H1 (cell line): Measurements from ENCODE around the gene EPHA4. TPM values are rescaled to one million over a fixed set of nuclear protein-coding genes. Genes with fewer than 3 reads are reported as not detected.

Experiments used
- CTCF ChIA-PET: fragments of 300-600 bp; sonication (Branson Sonifier 250); formaldehyde crosslinking; loops from one replicate; lab custom pipeline; 2021; ENCODE audit not compliant: partially characterized antibody; lab: Charles Lee
- POLR2A ChIA-PET: fragments of 300-600 bp; sonication (Branson Sonifier 250); formaldehyde crosslinking; loops from one replicate; lab custom pipeline; 2021; ENCODE audit warnings: inconsistent platforms; ENCODE audit not compliant: partially characterized antibody; lab: Charles Lee
- DNase-seq, 2 experiments: peaks; one replicate each; pipeline versions ENCODE4 v3.0.0 to v3.0.0-alpha.2; 2010 to 2022; ENCODE audit warnings: low spot score in 2 of 2, low read depth in 1 of 2, mixed read lengths in 1 of 2
- FAIRE-seq: peaks from 2 replicates; lab custom pipeline; 2011; peaks lifted over from hg19 to GRCh38; lab: Jason Lieb, UNC
- H2AFZ ChIP-seq: 2 replicates; pipeline ENCODE4 v1.8.1; 2012; ENCODE audit warnings: low read length, inconsistent platforms
- H2AK5ac ChIP-seq: 2 replicates; pipeline ENCODE4 v1.6.1; 2013; ENCODE audit warnings: low read depth, low read length
- H2BK120ac ChIP-seq: replicated peaks from 2 replicates; pipeline ENCODE3; 2013; ENCODE audit warnings: low read depth, low read length, inconsistent platforms
- H2BK12ac ChIP-seq: 2 replicates; pipeline ENCODE4 v1.6.1; 2013; ENCODE audit warnings: low read depth, low read length
- H2BK15ac ChIP-seq: 2 replicates; pipeline ENCODE4 v1.6.1; 2013; ENCODE audit warnings: low read length
- H2BK20ac ChIP-seq: 2 replicates; pipeline ENCODE4 v1.6.1; 2013; ENCODE audit warnings: low read length
- H2BK5ac ChIP-seq: 2 replicates; pipeline ENCODE4 v1.6.1; 2013; ENCODE audit warnings: low read depth, low read length
- H3K14ac ChIP-seq: 2 replicates; pipeline ENCODE4 v1.6.1; 2013; ENCODE audit warnings: inconsistent platforms; ENCODE audit not compliant: insufficient read length
- H3K18ac ChIP-seq: 2 replicates; pipeline ENCODE4 v1.6.1; 2013; ENCODE audit warnings: low read length; ENCODE audit errors: extremely low read depth
- H3K23ac ChIP-seq: 2 replicates; pipeline ENCODE4 v1.6.1; 2013; ENCODE audit warnings: inconsistent platforms; ENCODE audit not compliant: insufficient read length
- H3K23me2 ChIP-seq: 2 replicates; pipeline ENCODE4 v1.6.1; 2013; ENCODE audit warnings: low read depth, low read length
- H3K27ac ChIP-seq: 2 replicates; pipeline ENCODE4 v1.6.1; 2011; ENCODE audit warnings: low read depth, low read length, inconsistent platforms
- H3K27me3 ChIP-seq, 4 experiments: replicated peaks in 1 of 4; 1 replicate in 1 of 4; 2 replicates in 3 of 4; pipeline versions ENCODE4 v1.6.1 to v1.8.1; 2011 to 2013; ENCODE audit warnings: low read length in 3 of 4, mild to moderate bottlenecking in 3 of 4, inconsistent platforms in 2 of 4, mixed read lengths in 2 of 4, moderate library complexity in 1 of 4; ENCODE audit not compliant: control insufficient read depth in 3 of 4, insufficient read depth in 3 of 4; ENCODE audit errors: extremely low read depth in 1 of 4
- H3K36me3 ChIP-seq, 4 experiments: 2 replicates each; pipeline versions ENCODE4 v1.6.1 to v1.8.1; 2011 to 2013; ENCODE audit warnings: mild to moderate bottlenecking in 4 of 4, low read length in 3 of 4, moderate library complexity in 2 of 4, control low read depth in 1 of 4, inconsistent platforms in 1 of 4; ENCODE audit not compliant: insufficient read depth in 4 of 4, control insufficient read depth in 2 of 4
- H3K4ac ChIP-seq: replicated peaks from 2 replicates; pipeline ENCODE3; 2013; ENCODE audit warnings: low read length, low read depth, mixed read lengths, inconsistent platforms; ENCODE audit not compliant: insufficient read length
- H3K4me1 ChIP-seq, 4 experiments: replicated peaks in 1 of 4; 1 replicate in 1 of 4; 2 replicates in 3 of 4; pipeline versions ENCODE4 v1.6.1 to v1.8.1; 2011 to 2013; ENCODE audit warnings: low read length in 3 of 4, inconsistent platforms in 2 of 4, mixed read lengths in 1 of 4; ENCODE audit not compliant: insufficient read depth in 4 of 4, control insufficient read depth in 3 of 4
- H3K4me2 ChIP-seq, 2 experiments: 2 replicates each; pipeline versions ENCODE4 v1.6.1 to v1.8.1; 2011 to 2013; ENCODE audit warnings: low read depth in 2 of 2, low read length in 2 of 2, control low read depth in 1 of 2, inconsistent platforms in 1 of 2, mild to moderate bottlenecking in 1 of 2; ENCODE audit not compliant: insufficient read depth in 1 of 2
- H3K4me3 ChIP-seq, 4 experiments: fragments of 200-600, 300-600 bp in 1 of 4; sonication (generic), shearing (Covaris generic), sonication (Bioruptor Twin) in 1 of 4; 2 replicates each; pipeline versions ENCODE4 v1.5.1 to v1.8.1; 2011 to 2016; ENCODE audit warnings: low read length in 4 of 4, low read depth in 3 of 4, control low read depth in 2 of 4, inconsistent platforms in 2 of 4, mild to moderate bottlenecking in 2 of 4, mixed read lengths in 1 of 4, moderate library complexity in 1 of 4; ENCODE audit not compliant: insufficient read depth in 2 of 4; ENCODE audit errors: extremely low read depth in 1 of 4
- H3K56ac ChIP-seq: replicated peaks from 2 replicates; pipeline ENCODE3; 2013; ENCODE audit warnings: low read depth, mild to moderate bottlenecking, mixed read lengths, low read length, inconsistent platforms; ENCODE audit not compliant: insufficient read length
- H3K79me1 ChIP-seq: 2 replicates; pipeline ENCODE4 v1.6.1; 2013; ENCODE audit warnings: low read depth, low read length, control low read depth
- H3K79me2 ChIP-seq, 2 experiments: 2 replicates each; pipeline versions ENCODE4 v1.6.1 to v1.8.1; 2012 to 2013; ENCODE audit warnings: low read length in 2 of 2, mild to moderate bottlenecking in 2 of 2, inconsistent platforms in 1 of 2; ENCODE audit not compliant: insufficient read depth in 2 of 2, control insufficient read depth in 1 of 2
- H3K9ac ChIP-seq, 4 experiments: replicated peaks in 1 of 4; 1 replicate in 1 of 4; 2 replicates in 3 of 4; pipeline versions ENCODE4 v1.6.1 to v1.8.1; 2011 to 2013; ENCODE audit warnings: low read depth in 3 of 4, low read length in 3 of 4, control low read depth in 2 of 4, mild to moderate bottlenecking in 2 of 4, moderate library complexity in 2 of 4, inconsistent platforms in 1 of 4; ENCODE audit errors: extremely low read depth in 1 of 4
- H3K9me3 ChIP-seq, 2 experiments: 2 replicates each; pipeline versions ENCODE4 v1.6.1 to v1.8.1; 2012 to 2013; ENCODE audit warnings: mild to moderate bottlenecking in 2 of 2, moderate library complexity in 2 of 2, control low read depth in 1 of 2, inconsistent platforms in 1 of 2, low read depth in 1 of 2, low read length in 1 of 2, mixed read lengths in 1 of 2; ENCODE audit not compliant: insufficient read depth in 2 of 2
- H4K20me1 ChIP-seq, 2 experiments: replicated peaks in 1 of 2; 2 replicates each; pipeline versions ENCODE3 to v1.8.1; 2011 to 2013; ENCODE audit warnings: inconsistent platforms in 2 of 2, low read length in 2 of 2, mild to moderate bottlenecking in 1 of 2; ENCODE audit not compliant: insufficient read depth in 2 of 2, control insufficient read depth in 1 of 2
- H4K5ac ChIP-seq: 2 replicates; pipeline ENCODE4 v1.6.1; 2013; ENCODE audit warnings: low read length, low read depth, mixed read lengths, inconsistent platforms; ENCODE audit not compliant: insufficient read length
- H4K8ac ChIP-seq: 2 replicates; pipeline ENCODE4 v1.8.0; 2013; ENCODE audit warnings: mild to moderate bottlenecking, moderate library complexity, low read length, inconsistent platforms; ENCODE audit not compliant: insufficient read depth; ENCODE audit errors: extremely low read depth
- H4K91ac ChIP-seq: replicated peaks from 2 replicates; pipeline ENCODE3; 2013; ENCODE audit warnings: low read length, mixed read lengths, inconsistent platforms; ENCODE audit not compliant: insufficient read length
- HDAC2 ChIP-seq, 2 experiments: fragments of 300-600 bp in 1 of 2; sonication (generic) in 1 of 2; IDR thresholded peaks; 2 replicates each; pipeline ENCODE4 v1.6.1; 2011 to 2012; ENCODE audit warnings: low read depth in 2 of 2, low read length in 2 of 2, mild to moderate bottlenecking in 2 of 2, moderate library complexity in 2 of 2, borderline replicate concordance in 1 of 2, inconsistent platforms in 1 of 2
- RAD21 ChIP-seq, 2 experiments: IDR thresholded peaks in 1 of 2; conservative IDR thresholded peaks in 1 of 2; 2 replicates each; pipeline ENCODE4 v1.6.1; 2011; ENCODE audit warnings: low read depth in 2 of 2, low read length in 2 of 2, improper control_type of control experiment in 1 of 2, inconsistent platforms in 1 of 2, mild to moderate bottlenecking in 1 of 2, moderate library complexity in 1 of 2
- WGBS, 2 experiments: shearing (Covaris generic) in 1 of 2; methylation state at CpG; one replicate each; pipeline versions ENCODE4 v1.1.6 to v1.1.7; 2013 to 2015; ENCODE audit warnings: low lambda C conversion rate in 2 of 2, mixed read lengths in 2 of 2, inconsistent platforms in 1 of 2, low coverage in 1 of 2, missing lambda C conversion rate in 1 of 2; ENCODE audit not compliant: insufficient replicate concordance in 2 of 2, insufficient coverage in 1 of 2, insufficient read length in 1 of 2; ENCODE audit errors: extremely low coverage in 1 of 2, missing lambda C conversion rate in 1 of 2; 5-methylcytosine and 5-hydroxymethylcytosine counted together
- polyA plus RNA-seq, 7 experiments: library from polyadenylated mRNA; depleted of rRNA in 3 of 7; stranded (reverse) in 5 of 7; unstranded in 2 of 7; fragments of >200 nt in 5 of 7; fragments of 200-250 nt in 2 of 7; gene quantifications; 1 replicate in 5 of 7; 2 replicates in 1 of 7; 4 replicates in 1 of 7; pipeline versions ENCODE4 v1.2.1 to v1.2.3, GENCODE V29; 2011 to 2013; ENCODE audit warnings: missing spikeins in 2 of 7, mixed read lengths in 2 of 7
- total RNA-seq: library from RNA; stranded (reverse); fragmentation: NEBNext Ultra II Directional; extraction: Animal tissue kit (Norgen Biotek cat#: 25700); gene quantifications from 2 replicates; pipeline ENCODE4 v1.2.1, GENCODE V29; 2021

EPHA4 gene
- total and polyA plus RNA-seq, 2 of the 8 experiments (the other 6 are each of a cell fraction or from before 2014, with no cell fraction given): 4.3 to 5.7 TPM

GRCh38 chr2:221372907-221373306 lies 199.2 kb downstream of the EPHA4 start:
- DNase-seq: no peak
- CTCF ChIA-PET: interaction anchor here (0.5 to 4.6 kb wide), 27 partner anchors 10 to 1813 kb away, joined by 3 to 23 read pairs (median 3); no protein-coding TSS in a partner anchor

More at GRCh38 chr2:221372907-221373306, 199.2 kb downstream of the EPHA4 start:
- peak overlapping the region; percentile 55 for H2BK120ac ChIP-seq
- no peaks in the 10 kb centered on the region for H3K36me3 ChIP-seq
- H3K4ac ChIP-seq: no peak overlapping the region
- no peaks in the 10 kb centered on the region for H4K20me1 ChIP-seq
- H3K79me2 ChIP-seq: no peaks in the 10 kb centered on the region
- 0 out of 2 replicates have a peak overlapping the region, but pooled peaks have one; percentile 5 for H2AFZ ChIP-seq
- 69% methylated on average over 7 of the region's 7 CpGs; no CpG with 5 or more reads in 1 of the 2 experiments for WGBS, 2 experiments
- 0 out of 2 replicates have a peak overlapping the region, but pooled peaks have one; percentile 95 for H2BK15ac ChIP-seq
- H2AK5ac ChIP-seq: no peak overlapping the region; the same call in 1 of the 2 replicates
- FAIRE-seq: no peak
- H3K56ac ChIP-seq: no peak overlapping the region
- no peak overlapping the region for H3K23ac ChIP-seq
- no peak for TF ChIP-seq HDAC2 (IDR thresholded peaks at IDR 0.05; ENCODE audit: borderline replicate concordance in 1 of 2, low read depth in 2 of 2, low read length in 2 of 2)
- TF ChIP-seq RAD21 (IDR thresholded peaks at IDR 0.05 in 1 of 2, conservative IDR thresholded peaks at IDR 0.05 in 1 of 2; ENCODE audit: low read depth in 2 of 2, low read length in 2 of 2): no peak
- peaks cover 4 to 12% (median 11%) of the 10 kb centered on the region in 4 experiments for H3K4me1 ChIP-seq
- no peaks in the 10 kb centered on the region; a peak in 1 of 7 replicates for H3K27me3 ChIP-seq
- H3K14ac ChIP-seq: no peak overlapping the region
- H3K9me3 ChIP-seq: no peaks in the 10 kb centered on the region
- H3K4me3 ChIP-seq: peak overlapping the region in 1 of 4 experiments; percentile 41; a peak in 1 of 8 replicates
- no peak overlapping the region; the same call in 1 of the 2 replicates for H3K18ac ChIP-seq
- no peak overlapping the region for H4K8ac ChIP-seq
- H3K79me1 ChIP-seq: no peaks in the 10 kb centered on the region
- no peak overlapping the region for H4K5ac ChIP-seq
- no peak overlapping the region for H4K91ac ChIP-seq
- no peak overlapping the region for H3K9ac ChIP-seq
- no peaks in the 10 kb centered on the region for H3K23me2 ChIP-seq
- H2BK20ac ChIP-seq: peak overlapping the region; percentile 86; the same call in 1 of the 2 replicates
- no peak overlapping the region for H2BK12ac ChIP-seq
- POLR2A ChIA-PET: no interaction called here
- no peak overlapping the region for H3K27ac ChIP-seq
- H3K4me2 ChIP-seq: peak overlapping the region in 1 of 2 experiments; percentile 53; a peak in 3 of 4 replicates
- H2BK5ac ChIP-seq: no peak overlapping the region
